GM20000 (cell line): Measurements from ENCODE around the gene AKT1S1.
"Not testable (repeated sequence)": the region's sequence is repeated elsewhere in the genome, so short reads cannot be mapped to it uniquely, and the experiment has no call there.

ENCODE experiments used
- DNase-seq: peaks from one replicate; pipeline ENCODE4 v3.0.0; 2012; ENCODE audit warnings: low spot score
- CTCF ChIP-seq: IDR thresholded peaks from 2 replicates; pipeline ENCODE4 v1.5.1; 2012; ENCODE audit warnings: mild to moderate bottlenecking, control low read depth; ENCODE audit errors: extremely low read depth, missing control alignments

The AKT1S1 gene

GRCh38 chr19:49877020-49877878 lies at the start of gene AKT1S1, which contains the start of gene TBC1D17:
Gene AKT1S1, minus strand, starts transcription at chr19:49877355. Its CDS starts 4,060 bp downstream, at chr19:49873295.
Gene TBC1D17, plus strand, starts transcription at chr19:49877702. Its CDS starts 22 bp downstream, at chr19:49877724.
- TF ChIP-seq CTCF, result no peak
- peak; percentile 95 for DNase-seq

GRCh38 chr19:49926515-49926914 lies 49.4 kb upstream of the AKT1S1 start:
- no peak for DNase-seq

GRCh38 chr19:49925486-49925885 lies 48.3 kb upstream of the AKT1S1 start:
- DNase-seq, result no peak
- no peak for TF ChIP-seq CTCF

More at GRCh38 chr19:49926515-49926914, 49.4 kb upstream of the AKT1S1 start:
- TF ChIP-seq CTCF, result no peak

GRCh38 chr19:49924881-49925210 lies 47.7 kb upstream of the AKT1S1 start:
- DNase-seq, result not testable (repeated sequence)

- DNase-seq, result no peak
- TF ChIP-seq CTCF, result no peak
Measured at GRCh38 chr19:49924004-49924880, 47.1 kb upstream of the AKT1S1 start.

GRCh38 chr19:49923055-49924003 lies 46.2 kb upstream of the AKT1S1 start:
- no peak for DNase-seq
- no peak for TF ChIP-seq CTCF
